ENCODE measurements around the gene MAPK6.
"Not testable (repeated sequence)": the region's sequence is repeated elsewhere in the genome, so short reads cannot be mapped to it uniquely, and the experiment has no call there.

- TF ChIP-seq CTCF, EZH2 (IDR thresholded peaks at IDR 0.05): not testable (repeated sequence)
Measured at GRCh38 chr15:52054858-52055257, 35.8 kb downstream of the MAPK6 start.
